HEK293 (cell line): ENCODE data around the gene ZNF322.

Experiments used
- MEIS1 ChIP-seq: sonication (generic); formaldehyde crosslinking; IDR thresholded peaks from 2 replicates; pipeline ENCODE4 v1.8.1; 2022; ENCODE audit warnings: missing genetic modification reagents, mild to moderate bottlenecking, borderline replicate concordance
- SALL2 ChIP-seq: fragments of 450-650 bp; formaldehyde crosslinking; IDR thresholded peaks from 2 replicates; pipeline ENCODE4 v1.5.0; 2017; ENCODE audit warnings: missing biosample characterization, mild to moderate bottlenecking, missing genetic modification characterization, borderline replicate concordance
- ZNF169 ChIP-seq: fragments of 450-650 bp; formaldehyde crosslinking; IDR thresholded peaks from 2 replicates; pipeline ENCODE4 v1.5.1; 2016; ENCODE audit warnings: missing biosample characterization, missing genetic modification characterization

DNA sequence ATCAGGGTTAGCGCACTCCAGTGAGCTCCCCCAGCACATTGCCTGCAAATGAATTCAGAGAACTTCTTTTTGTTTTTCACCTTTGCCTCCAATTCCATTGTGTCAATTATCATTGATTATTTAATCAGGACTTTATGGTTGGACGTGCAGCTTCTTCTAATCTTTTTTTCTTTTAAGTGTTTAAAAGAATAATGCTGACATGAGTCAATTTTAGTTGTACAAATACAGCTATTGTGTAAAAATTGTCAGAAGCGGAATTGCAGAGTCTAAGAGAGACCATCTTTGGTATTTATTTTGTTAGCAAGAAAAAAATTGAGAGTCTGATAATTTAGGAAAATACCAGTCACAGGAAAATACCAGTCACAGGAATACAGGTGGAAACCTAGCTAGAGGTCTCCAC, 57.3 kb downstream of the ZNF322 start:
- TF ChIP-seq MEIS1 (CRISPR knock-in tag), result no peak
- TF ChIP-seq SALL2 (tag by site-specific recombination), result no peak
- no peak for TF ChIP-seq ZNF169 (tag by site-specific recombination)
